ENCODE data around the gene TMEM97. TPM values are rescaled to one million over a fixed set of nuclear protein-coding genes. Genes with fewer than 3 reads are reported as not detected.

TMEM97 gene
- total and polyA plus RNA-seq, 9 of the 15 experiments (the other 6 are each of a cell fraction or from before 2014, with no cell fraction given): 34.6 to 121 (median 76.0) TPM

DNA sequence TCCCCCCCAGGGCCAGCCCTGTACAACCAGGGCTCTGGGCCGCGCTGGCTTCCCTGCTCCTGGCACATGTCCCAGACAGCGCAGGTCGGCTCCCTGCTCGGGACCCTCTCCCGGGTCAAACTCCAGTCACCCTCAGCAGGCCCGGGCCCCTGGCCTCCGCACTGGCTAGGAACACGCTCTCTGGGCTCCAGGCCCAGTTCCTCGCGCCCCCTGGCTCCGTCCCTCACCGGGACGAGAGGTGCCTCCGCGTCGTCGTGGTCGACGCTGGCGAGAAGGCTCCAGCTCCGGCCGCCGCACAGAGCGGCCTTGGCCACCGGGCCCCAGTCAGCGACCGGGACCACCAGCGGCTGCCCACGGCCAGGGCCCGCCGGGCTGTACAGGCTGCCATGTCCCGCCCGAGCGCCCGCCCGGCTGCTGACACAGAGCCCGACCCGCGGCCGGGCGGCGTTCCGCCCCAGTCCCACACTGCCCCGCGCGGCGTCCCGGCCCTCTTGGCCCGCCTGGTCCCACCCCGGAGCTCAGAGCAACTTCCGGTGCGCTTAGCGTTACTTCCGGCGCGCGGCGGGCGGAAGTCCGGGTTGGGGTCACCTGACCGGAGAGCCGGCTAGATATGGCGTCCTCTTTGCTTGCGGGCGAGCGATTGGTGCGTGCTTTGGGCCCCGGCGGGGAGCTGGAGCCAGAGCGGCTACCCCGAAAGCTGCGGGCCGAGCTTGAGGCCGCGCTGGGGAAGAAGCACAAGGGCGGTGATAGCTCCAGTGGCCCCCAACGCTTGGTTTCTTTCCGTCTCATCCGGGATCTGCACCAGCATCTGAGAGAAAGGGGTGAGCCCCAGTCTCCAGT is 38.3 kb downstream of the TMEM97 start, which contains the start of gene POLDIP2 (continued):
- TF ChIP-seq SIX5 (IDR thresholded peaks at IDR 0.05; ENCODE audit: borderline replicate concordance in 1 of 2, insufficient read depth in 1 of 2, low read depth in 1 of 2, low read length in 2 of 2) (peak; percentile 17 to 50; a peak in 2 of 4 replicates), PCBP1 (IDR thresholded peaks at IDR 0.05; ENCODE audit: low read depth, low read length, poor library complexity, severe bottlenecking) (peak; percentile 73), EP300 (IDR thresholded peaks at IDR 0.05; ENCODE audit: low read length) (peak; percentile 23), NFYB (IDR thresholded peaks at IDR 0.05; ENCODE audit: extremely low read depth, insufficient read length) (no peak), ZNF197 (CRISPR knock-in tag; IDR thresholded peaks at IDR 0.05; ENCODE audit: low read depth) (no peak), SMARCE1 (IDR thresholded peaks at IDR 0.05) (no peak), MBD2 (IDR thresholded peaks at IDR 0.05; ENCODE audit: borderline replicate concordance, low read depth) (peak; percentile 76), KLF1 (tag; IDR thresholded peaks at IDR 0.05) (peak; percentile 55; the same call in 1 of the 2 replicates), SRSF3 (IDR thresholded peaks at IDR 0.05; ENCODE audit: insufficient read depth, low read length) (no peak), MECOM (CRISPR knock-in tag; IDR thresholded peaks at IDR 0.05) (no peak), ZNF436 (CRISPR knock-in tag; IDR thresholded peaks at IDR 0.05) (no peak), ZNF785 (CRISPR knock-in tag; IDR thresholded peaks at IDR 0.05) (no peak), TCFL5 (CRISPR knock-in tag; conservative IDR thresholded peaks at IDR 0.05) (no peak), POLR2B (IDR thresholded peaks at IDR 0.05; ENCODE audit: low read depth, partially characterized antibody) (peak; percentile 60), HDAC1 (IDR thresholded peaks at IDR 0.05) (peak in 1 of 2 experiments; percentile 96; a peak in 2 of 4 replicates), JUN (IDR thresholded peaks at IDR 0.05; ENCODE audit: borderline replicate concordance, low read depth, low read length) (0 out of 2 replicates have a peak, but pooled peaks have one; percentile 44), JUN (CRISPR knock-in tag; IDR thresholded peaks at IDR 0.05; ENCODE audit: borderline replicate concordance) (no peak), ZBTB34 (CRISPR knock-in tag; IDR thresholded peaks at IDR 0.05) (no peak), NFE2L1 (tag; IDR thresholded peaks at IDR 0.05; ENCODE audit: borderline replicate concordance, low read depth) (no peak), NFATC3 (IDR thresholded peaks at IDR 0.05) (no peak), CBX1 (IDR thresholded peaks at IDR 0.05; ENCODE audit: low read depth) (peak; percentile 35; the same call in 1 of the 2 replicates)
- TF ChIP-seq, protein P1, sequence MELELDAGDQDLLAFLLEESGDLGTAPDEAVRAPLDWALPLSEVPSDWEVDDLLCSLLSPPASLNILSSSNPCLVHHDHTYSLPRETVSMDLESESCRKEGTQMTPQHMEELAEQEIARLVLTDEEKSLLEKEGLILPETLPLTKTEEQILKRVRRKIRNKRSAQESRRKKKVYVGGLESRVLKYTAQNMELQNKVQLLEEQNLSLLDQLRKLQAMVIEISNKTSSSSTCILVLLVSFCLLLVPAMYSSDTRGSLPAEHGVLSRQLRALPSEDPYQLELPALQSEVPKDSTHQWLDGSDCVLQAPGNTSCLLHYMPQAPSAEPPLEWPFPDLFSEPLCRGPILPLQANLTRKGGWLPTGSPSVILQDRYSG (tag; conservative IDR thresholded peaks at IDR 0.05; ENCODE audit: low read depth): peak; percentile 37; the same call in 1 of the 2 replicates
- TF ChIP-seq, protein P2, sequence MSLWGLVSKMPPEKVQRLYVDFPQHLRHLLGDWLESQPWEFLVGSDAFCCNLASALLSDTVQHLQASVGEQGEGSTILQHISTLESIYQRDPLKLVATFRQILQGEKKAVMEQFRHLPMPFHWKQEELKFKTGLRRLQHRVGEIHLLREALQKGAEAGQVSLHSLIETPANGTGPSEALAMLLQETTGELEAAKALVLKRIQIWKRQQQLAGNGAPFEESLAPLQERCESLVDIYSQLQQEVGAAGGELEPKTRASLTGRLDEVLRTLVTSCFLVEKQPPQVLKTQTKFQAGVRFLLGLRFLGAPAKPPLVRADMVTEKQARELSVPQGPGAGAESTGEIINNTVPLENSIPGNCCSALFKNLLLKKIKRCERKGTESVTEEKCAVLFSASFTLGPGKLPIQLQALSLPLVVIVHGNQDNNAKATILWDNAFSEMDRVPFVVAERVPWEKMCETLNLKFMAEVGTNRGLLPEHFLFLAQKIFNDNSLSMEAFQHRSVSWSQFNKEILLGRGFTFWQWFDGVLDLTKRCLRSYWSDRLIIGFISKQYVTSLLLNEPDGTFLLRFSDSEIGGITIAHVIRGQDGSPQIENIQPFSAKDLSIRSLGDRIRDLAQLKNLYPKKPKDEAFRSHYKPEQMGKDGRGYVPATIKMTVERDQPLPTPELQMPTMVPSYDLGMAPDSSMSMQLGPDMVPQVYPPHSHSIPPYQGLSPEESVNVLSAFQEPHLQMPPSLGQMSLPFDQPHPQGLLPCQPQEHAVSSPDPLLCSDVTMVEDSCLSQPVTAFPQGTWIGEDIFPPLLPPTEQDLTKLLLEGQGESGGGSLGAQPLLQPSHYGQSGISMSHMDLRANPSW (CRISPR knock-in tag; IDR thresholded peaks at IDR 0.05): peak; percentile 32; the same call in 1 of the 2 replicates

Measured in K562 (cell line).